ENCODE data around the gene TNFRSF25.

DNA sequence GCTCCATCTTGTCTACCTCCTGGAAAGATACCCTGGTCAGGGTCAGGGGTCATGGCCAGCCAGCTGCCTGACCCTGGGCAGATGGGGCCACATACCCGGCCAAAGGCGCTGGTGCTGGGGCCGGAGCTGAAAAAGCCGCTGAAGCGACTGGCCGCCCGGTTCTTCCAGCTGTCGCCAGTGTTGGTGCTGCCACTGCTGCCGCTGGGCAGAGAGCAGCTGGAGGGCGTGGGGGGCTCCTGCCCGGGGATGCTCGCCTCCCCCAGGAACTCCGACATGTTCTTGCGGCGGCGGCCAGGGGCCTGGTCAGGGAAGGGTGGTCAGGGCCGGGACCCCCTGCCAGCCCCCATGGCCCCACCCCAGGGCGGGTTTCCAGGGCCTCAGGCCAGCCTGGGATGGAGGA lies 7.2 kb upstream of the TNFRSF25 start:
- TF ChIP-seq, protein P1, sequence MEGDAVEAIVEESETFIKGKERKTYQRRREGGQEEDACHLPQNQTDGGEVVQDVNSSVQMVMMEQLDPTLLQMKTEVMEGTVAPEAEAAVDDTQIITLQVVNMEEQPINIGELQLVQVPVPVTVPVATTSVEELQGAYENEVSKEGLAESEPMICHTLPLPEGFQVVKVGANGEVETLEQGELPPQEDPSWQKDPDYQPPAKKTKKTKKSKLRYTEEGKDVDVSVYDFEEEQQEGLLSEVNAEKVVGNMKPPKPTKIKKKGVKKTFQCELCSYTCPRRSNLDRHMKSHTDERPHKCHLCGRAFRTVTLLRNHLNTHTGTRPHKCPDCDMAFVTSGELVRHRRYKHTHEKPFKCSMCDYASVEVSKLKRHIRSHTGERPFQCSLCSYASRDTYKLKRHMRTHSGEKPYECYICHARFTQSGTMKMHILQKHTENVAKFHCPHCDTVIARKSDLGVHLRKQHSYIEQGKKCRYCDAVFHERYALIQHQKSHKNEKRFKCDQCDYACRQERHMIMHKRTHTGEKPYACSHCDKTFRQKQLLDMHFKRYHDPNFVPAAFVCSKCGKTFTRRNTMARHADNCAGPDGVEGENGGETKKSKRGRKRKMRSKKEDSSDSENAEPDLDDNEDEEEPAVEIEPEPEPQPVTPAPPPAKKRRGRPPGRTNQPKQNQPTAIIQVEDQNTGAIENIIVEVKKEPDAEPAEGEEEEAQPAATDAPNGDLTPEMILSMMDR (conservative IDR thresholded peaks at IDR 0.05 in 1 of 2, IDR thresholded peaks at IDR 0.05 in 1 of 2; ENCODE audit: extremely low read depth in 1 of 2, insufficient read depth in 1 of 2, low read depth in 1 of 2, low read length in 2 of 2), result no peak
- no peak for TF ChIP-seq EZH2 (IDR thresholded peaks at IDR 0.05; ENCODE audit: borderline replicate concordance, low read length)
